ENCODE measurements around the gene TTC34. TPM values are rescaled to one million over a fixed set of nuclear protein-coding genes. Genes with fewer than 3 reads are reported as not detected.

TTC34 gene
- total RNA-seq, 3 donors from 2014 or later: 0.16 to 0.88 (median 0.66) TPM

- Histone ChIP-seq H3K27me3 (no peaks in the 10 kb centered on the region), H3K9me3 (peaks cover 14 to 18% of the 10 kb centered on the region in 2 donors), H3K4me3 (peak overlapping the region; percentile 86 to 100 (median 92)), H3K36me3 (no peaks in the 10 kb centered on the region), H3K4me1 (peaks cover 11 to 19% of the 10 kb centered on the region in 2 donors), H3K27ac (peak overlapping the region; percentile 88 to 94)
- DNase-seq (ENCODE audit: low spot score in 2 of 2): no peak
- intact Hi-C loops (cut with DNase I; ENCODE audit: low total_unique reads): no loop called here
- TF ChIP-seq POLR2AphosphoS5 (IDR thresholded peaks at IDR 0.05) (no peak), POLR2A (IDR thresholded peaks at IDR 0.05) (no peak)
- TF ChIP-seq, protein P1, sequence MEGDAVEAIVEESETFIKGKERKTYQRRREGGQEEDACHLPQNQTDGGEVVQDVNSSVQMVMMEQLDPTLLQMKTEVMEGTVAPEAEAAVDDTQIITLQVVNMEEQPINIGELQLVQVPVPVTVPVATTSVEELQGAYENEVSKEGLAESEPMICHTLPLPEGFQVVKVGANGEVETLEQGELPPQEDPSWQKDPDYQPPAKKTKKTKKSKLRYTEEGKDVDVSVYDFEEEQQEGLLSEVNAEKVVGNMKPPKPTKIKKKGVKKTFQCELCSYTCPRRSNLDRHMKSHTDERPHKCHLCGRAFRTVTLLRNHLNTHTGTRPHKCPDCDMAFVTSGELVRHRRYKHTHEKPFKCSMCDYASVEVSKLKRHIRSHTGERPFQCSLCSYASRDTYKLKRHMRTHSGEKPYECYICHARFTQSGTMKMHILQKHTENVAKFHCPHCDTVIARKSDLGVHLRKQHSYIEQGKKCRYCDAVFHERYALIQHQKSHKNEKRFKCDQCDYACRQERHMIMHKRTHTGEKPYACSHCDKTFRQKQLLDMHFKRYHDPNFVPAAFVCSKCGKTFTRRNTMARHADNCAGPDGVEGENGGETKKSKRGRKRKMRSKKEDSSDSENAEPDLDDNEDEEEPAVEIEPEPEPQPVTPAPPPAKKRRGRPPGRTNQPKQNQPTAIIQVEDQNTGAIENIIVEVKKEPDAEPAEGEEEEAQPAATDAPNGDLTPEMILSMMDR (IDR thresholded peaks at IDR 0.05): no peak
Observed at GRCh38 chr1:2642131-2642559, 159.3 kb downstream of the TTC34 start.

GRCh38 chr1:2641381-2642130 is 159.9 kb downstream of the TTC34 start:
- peak overlapping the region in 1 of 2 donors; percentile 94 for H3K27ac ChIP-seq
- no peaks in the 10 kb centered on the region for H3K36me3 ChIP-seq
- H3K27me3 ChIP-seq: no peaks in the 10 kb centered on the region
- peak in 1 of 2 donors; percentile 48 for DNase-seq (ENCODE audit: low spot score in 2 of 2)
- no peak for TF ChIP-seq POLR2AphosphoS5 (IDR thresholded peaks at IDR 0.05)
- no peak for TF ChIP-seq POLR2A (IDR thresholded peaks at IDR 0.05)
- TF ChIP-seq, protein P1 (IDR thresholded peaks at IDR 0.05): no peak
- intact Hi-C loops (cut with DNase I; ENCODE audit: low total_unique reads): no loop called here
- peak overlapping the region in 2 of 3 donors; percentile 92 to 100 for H3K4me3 ChIP-seq
- peaks cover 14 to 18% of the 10 kb centered on the region in 2 donors for H3K9me3 ChIP-seq
- peaks cover 11 to 19% of the 10 kb centered on the region in 2 donors for H3K4me1 ChIP-seq

GRCh38 chr1:2640626-2641025 is 160.9 kb downstream of the TTC34 start:
- Histone ChIP-seq H3K27me3 (no peaks in the 10 kb centered on the region), H3K4me1 (peaks cover 11 to 19% of the 10 kb centered on the region in 2 donors), H3K36me3 (no peaks in the 10 kb centered on the region), H3K27ac (no peak overlapping the region), H3K4me3 (no peak overlapping the region), H3K9me3 (peaks cover 7 to 12% of the 10 kb centered on the region in 2 donors)
- TF ChIP-seq, protein P1 (IDR thresholded peaks at IDR 0.05): no peak
- TF ChIP-seq POLR2A (IDR thresholded peaks at IDR 0.05): no peak
- no peak for TF ChIP-seq POLR2AphosphoS5 (IDR thresholded peaks at IDR 0.05)
- DNase-seq (ENCODE audit: low spot score in 2 of 2): no peak
- intact Hi-C loops (cut with DNase I; ENCODE audit: low total_unique reads): no loop called here

- Histone ChIP-seq H3K27me3 (no peaks in the 10 kb centered on the region), H3K9me3 (peaks cover 7 to 11% of the 10 kb centered on the region in 2 donors), H3K4me1 (peaks cover 11 to 19% of the 10 kb centered on the region in 2 donors), H3K4me3 (no peak overlapping the region), H3K36me3 (no peaks in the 10 kb centered on the region), H3K27ac (no peak overlapping the region)
- TF ChIP-seq POLR2A (IDR thresholded peaks at IDR 0.05) (no peak), POLR2AphosphoS5 (IDR thresholded peaks at IDR 0.05) (no peak)
- TF ChIP-seq, protein P1 (IDR thresholded peaks at IDR 0.05): no peak
- no peak for DNase-seq (ENCODE audit: low spot score in 2 of 2)
- intact Hi-C loops (cut with DNase I; ENCODE audit: low total_unique reads): no loop called here
Observed at GRCh38 chr1:2639607-2640521, 161.6 kb downstream of the TTC34 start.
